Mesendoderm (in vitro differentiated cells): Measurements from ENCODE around the gene ATIC.

Source experiments
- DNase-seq: peaks from one replicate; pipeline ENCODE4 v3.0.0; 2013
- H2AK5ac ChIP-seq: 2 replicates; pipeline ENCODE4 v1.6.1; 2013; ENCODE audit warnings: low read length, inconsistent platforms
- H2BK120ac ChIP-seq: 2 replicates; pipeline ENCODE4 v1.6.1; 2013; ENCODE audit warnings: low read depth, mild to moderate bottlenecking, low read length, moderate library complexity, mixed read lengths
- H2BK15ac ChIP-seq: replicated peaks from 2 replicates; pipeline ENCODE4 v1.6.1; 2013; ENCODE audit warnings: low read depth, mild to moderate bottlenecking, moderate library complexity
- H2BK5ac ChIP-seq: 2 replicates; pipeline ENCODE4 v1.6.1; 2013; ENCODE audit warnings: low read length, inconsistent platforms
- H3K18ac ChIP-seq: 2 replicates; pipeline ENCODE4 v1.6.1; 2013; ENCODE audit warnings: mild to moderate bottlenecking, low read length, mixed read lengths
- H3K23ac ChIP-seq: one replicate; pipeline ENCODE4 v1.6.1; 2013; ENCODE audit warnings: low read length
- H3K27ac ChIP-seq: 2 replicates; pipeline ENCODE4 v1.5.1; 2013; ENCODE audit warnings: low read depth, mild to moderate bottlenecking, inconsistent platforms, low read length, moderate library complexity
- H3K27me3 ChIP-seq: 2 replicates; pipeline ENCODE4 v1.6.1; 2013; ENCODE audit warnings: low read length, control low read depth, mild to moderate bottlenecking, inconsistent platforms; ENCODE audit not compliant: insufficient read depth, poor library complexity
- H3K36me3 ChIP-seq: 2 replicates; pipeline ENCODE4 v1.6.1; 2013; ENCODE audit warnings: low read length, inconsistent platforms; ENCODE audit not compliant: control insufficient read depth, insufficient read depth
- H3K4ac ChIP-seq: one replicate; pipeline ENCODE4 v1.6.1; 2013; ENCODE audit warnings: low read depth, mild to moderate bottlenecking, low read length, moderate library complexity
- H3K4me1 ChIP-seq: 2 replicates; pipeline ENCODE4 v1.6.1; 2013; ENCODE audit warnings: low read depth, low read length, inconsistent platforms; ENCODE audit not compliant: control insufficient read depth
- H3K4me2 ChIP-seq: 2 replicates; pipeline ENCODE4 v1.6.1; 2013; ENCODE audit warnings: low read length
- H3K4me3 ChIP-seq: 2 replicates; pipeline ENCODE4 v1.5.1; 2013; ENCODE audit warnings: mild to moderate bottlenecking, low read length
- H3K56ac ChIP-seq: one replicate; pipeline ENCODE4 v1.6.1; 2013; ENCODE audit warnings: low read length
- H3K79me1 ChIP-seq: 2 replicates; pipeline ENCODE4 v1.6.1; 2013; ENCODE audit warnings: low read length, inconsistent platforms
- H3K79me2 ChIP-seq: 2 replicates; pipeline ENCODE4 v1.6.1; 2013; ENCODE audit warnings: mild to moderate bottlenecking, low read length; ENCODE audit not compliant: control insufficient read depth, insufficient read depth
- H3K9ac ChIP-seq: 2 replicates; pipeline ENCODE4 v1.6.1; 2013; ENCODE audit warnings: low read length, inconsistent platforms
- H4K5ac ChIP-seq: one replicate; pipeline ENCODE4 v1.6.1; 2013; ENCODE audit warnings: low read length
- H4K8ac ChIP-seq: one replicate; pipeline ENCODE4 v1.6.1; 2013; ENCODE audit warnings: low read depth, mild to moderate bottlenecking, control low read depth, low read length, moderate library complexity
- WGBS: extraction: QIAGEN DNeasy Blood & Tissue Kit; methylation state at CpG from one replicate; pipeline ENCODE4 v1.1.7; 2013; ENCODE audit warnings: low lambda C conversion rate, missing lambda C conversion rate; ENCODE audit not compliant: insufficient coverage; ENCODE audit errors: extremely low coverage; 5-methylcytosine and 5-hydroxymethylcytosine counted together

Gene ATIC

GRCh38 chr2:215332872-215333595, 21.2 kb downstream of the ATIC start:
- no peaks in the 10 kb centered on the region for H3K27me3 ChIP-seq
- no peak overlapping the region for H3K27ac ChIP-seq
- H4K8ac ChIP-seq = no peak overlapping the region
- no peak overlapping the region for H2BK120ac ChIP-seq
- no peak overlapping the region for H2BK5ac ChIP-seq
- H3K79me1 ChIP-seq = peaks cover 4% of the 10 kb centered on the region
- H2BK15ac ChIP-seq = no peak overlapping the region
- H3K18ac ChIP-seq = no peak overlapping the region
- peaks cover 12% of the 10 kb centered on the region for H3K79me2 ChIP-seq
- H3K56ac ChIP-seq = no peak overlapping the region
- DNase-seq = no peak
- no peak overlapping the region for H3K4me3 ChIP-seq
- peaks cover 2% of the 10 kb centered on the region for H3K4me1 ChIP-seq
- H4K5ac ChIP-seq = no peak overlapping the region
- whole genome bisulfite sequencing = no CpG with 5 or more reads among the region's 5 CpGs
- peaks cover 7% of the 10 kb centered on the region for H3K36me3 ChIP-seq
- H3K4me2 ChIP-seq = no peak overlapping the region
- no peak overlapping the region for H3K9ac ChIP-seq
- H3K4ac ChIP-seq = no peak overlapping the region
- H3K23ac ChIP-seq = no peak overlapping the region
- H2AK5ac ChIP-seq = no peak overlapping the region

GRCh38 chr2:215338883-215339679, 27.2 kb downstream of the ATIC start:
- Histone ChIP-seq H2BK15ac (no peak overlapping the region), H2AK5ac (no peak overlapping the region), H2BK5ac (no peak overlapping the region), H3K36me3 (peaks cover 3% of the 10 kb centered on the region), H3K9ac (no peak overlapping the region), H3K4me3 (no peak overlapping the region), H3K23ac (no peak overlapping the region), H3K4ac (no peak overlapping the region), H3K56ac (no peak overlapping the region), H4K5ac (no peak overlapping the region), H3K27me3 (no peaks in the 10 kb centered on the region), H3K4me1 (no peaks in the 10 kb centered on the region), H3K27ac (no peak overlapping the region), H2BK120ac (no peak overlapping the region), H3K18ac (no peak overlapping the region), H3K79me2 (peaks cover 3% of the 10 kb centered on the region), H3K79me1 (no peaks in the 10 kb centered on the region), H3K4me2 (no peak overlapping the region), H4K8ac (no peak overlapping the region)
- no peak for DNase-seq
- no CpG with 5 or more reads among the region's 7 CpGs for WGBS

GRCh38 chr2:215347878-215348277, 36.0 kb downstream of the ATIC start:
- Histone ChIP-seq H3K4me2 (no peak overlapping the region), H3K36me3 (peaks cover 9% of the 10 kb centered on the region), H2BK15ac (no peak overlapping the region), H3K23ac (no peak overlapping the region), H2AK5ac (no peak overlapping the region), H3K56ac (no peak overlapping the region), H3K9ac (no peak overlapping the region), H3K4me1 (no peaks in the 10 kb centered on the region), H3K18ac (no peak overlapping the region), H4K8ac (no peak overlapping the region), H3K4ac (no peak overlapping the region), H3K27me3 (no peaks in the 10 kb centered on the region), H2BK120ac (no peak overlapping the region), H2BK5ac (no peak overlapping the region), H3K79me2 (no peaks in the 10 kb centered on the region), H3K4me3 (no peak overlapping the region), H3K27ac (no peak overlapping the region), H3K79me1 (no peaks in the 10 kb centered on the region), H4K5ac (no peak overlapping the region)
- no peak for DNase-seq

GRCh38 chr2:215352602-215353001, 40.7 kb downstream of the ATIC start:
- Histone ChIP-seq H3K9ac (no peak overlapping the region), H3K23ac (no peak overlapping the region), H3K4me1 (no peaks in the 10 kb centered on the region), H3K4me2 (no peak overlapping the region), H3K79me1 (no peaks in the 10 kb centered on the region), H3K36me3 (peaks cover 4% of the 10 kb centered on the region), H3K4me3 (no peak overlapping the region), H2BK120ac (no peak overlapping the region), H4K5ac (no peak overlapping the region), H3K18ac (no peak overlapping the region), H3K27ac (no peak overlapping the region), H3K4ac (no peak overlapping the region), H2BK5ac (no peak overlapping the region), H2AK5ac (no peak overlapping the region), H4K8ac (no peak overlapping the region), H3K56ac (no peak overlapping the region), H3K27me3 (no peaks in the 10 kb centered on the region), H2BK15ac (no peak overlapping the region), H3K79me2 (no peaks in the 10 kb centered on the region)
- no CpG with 5 or more reads among the region's 4 CpGs for WGBS
- no peak for DNase-seq

- no peaks in the 10 kb centered on the region for H3K27me3 ChIP-seq
- no peak overlapping the region for H2AK5ac ChIP-seq
- WGBS = no CpG with 5 or more reads among the region's 9 CpGs
- no peak overlapping the region for H3K4me2 ChIP-seq
- H3K4ac ChIP-seq = no peak overlapping the region
- no peak overlapping the region for H2BK15ac ChIP-seq
- H3K4me3 ChIP-seq = no peak overlapping the region
- H3K79me1 ChIP-seq = no peaks in the 10 kb centered on the region
- no peak overlapping the region for H2BK120ac ChIP-seq
- H3K9ac ChIP-seq = no peak overlapping the region
- H3K18ac ChIP-seq = no peak overlapping the region
- no peaks in the 10 kb centered on the region for H3K4me1 ChIP-seq
- no peak overlapping the region for H3K23ac ChIP-seq
- H3K27ac ChIP-seq = no peak overlapping the region
- H4K8ac ChIP-seq = no peak overlapping the region
- no peak overlapping the region for H3K56ac ChIP-seq
- peaks cover 2% of the 10 kb centered on the region for H3K36me3 ChIP-seq
- no peak overlapping the region for H4K5ac ChIP-seq
- H2BK5ac ChIP-seq = no peak overlapping the region
- H3K79me2 ChIP-seq = no peaks in the 10 kb centered on the region
- DNase-seq = no peak
Measured at GRCh38 chr2:215354771-215355695, 43.2 kb downstream of the ATIC start.
